GM23248 (cell line): ENCODE data around the gene CRYBB3. TPM values are rescaled to one million over a fixed set of nuclear protein-coding genes. Genes with fewer than 3 reads are reported as not detected.

ENCODE experiments used
- DNase-seq: peaks from one replicate; pipeline ENCODE4 v3.0.0-alpha.2; 2015
- H2AFZ ChIP-seq: fragments of 200-600 bp; sonication (generic); 2 replicates; pipeline ENCODE4 v1.6.1; 2016; ENCODE audit warnings: antibody characterized with exemption
- H3F3A ChIP-seq: fragments of 200-600 bp; sonication (generic); 2 replicates; pipeline ENCODE4 v1.6.1; 2016; ENCODE audit warnings: mild to moderate bottlenecking, antibody characterized with exemption, mixed run types; ENCODE audit not compliant: insufficient read depth
- H3K27ac ChIP-seq: fragments of 200-600 bp; sonication (generic); 2 replicates; pipeline ENCODE4 v1.5.1; 2016; ENCODE audit warnings: mild to moderate bottlenecking
- H3K27me3 ChIP-seq: fragments of 200-600 bp; sonication (generic); replicated peaks from 2 replicates; pipeline ENCODE4 v1.6.1; 2016; ENCODE audit warnings: mild to moderate bottlenecking; ENCODE audit not compliant: insufficient read depth
- H3K36me3 ChIP-seq: fragments of 200-600 bp; sonication (generic); 2 replicates; pipeline ENCODE4 v1.6.1; 2016; ENCODE audit warnings: low read depth, mild to moderate bottlenecking
- H3K4me1 ChIP-seq: fragments of 200-600 bp; sonication (generic); 2 replicates; pipeline ENCODE4 v1.6.1; 2016; ENCODE audit warnings: mild to moderate bottlenecking; ENCODE audit not compliant: insufficient read depth
- H3K4me2 ChIP-seq: fragments of 200-600 bp; sonication (generic); one replicate; pipeline ENCODE4 v1.6.1; 2016; ENCODE audit warnings: mild to moderate bottlenecking; ENCODE audit not compliant: unreplicated experiment
- H3K4me3 ChIP-seq: fragments of 200-600 bp; sonication (generic); 2 replicates; pipeline ENCODE4 v1.5.1; 2016; ENCODE audit warnings: mild to moderate bottlenecking
- H3K79me2 ChIP-seq: fragments of 200-600 bp; sonication (generic); 2 replicates; pipeline ENCODE4 v1.6.1; 2016; ENCODE audit warnings: mild to moderate bottlenecking; ENCODE audit not compliant: insufficient read depth
- H3K9ac ChIP-seq: fragments of 200-600 bp; sonication (generic); 2 replicates; pipeline ENCODE4 v1.6.1; 2016; ENCODE audit warnings: mild to moderate bottlenecking
- H3K9me2 ChIP-seq: fragments of 200-600 bp; sonication (generic); 2 replicates; pipeline ENCODE4 v1.6.1; 2016; ENCODE audit warnings: mixed run types, mild to moderate bottlenecking, moderate library complexity; ENCODE audit not compliant: insufficient read depth
- H3K9me3 ChIP-seq: fragments of 200-600 bp; sonication (generic); one replicate; pipeline ENCODE4 v1.6.1; 2017; ENCODE audit warnings: low read depth
- H4K20me1 ChIP-seq: fragments of 200-600 bp; sonication (generic); 2 replicates; pipeline ENCODE4 v1.6.0; 2016; ENCODE audit not compliant: insufficient read depth
- EZH2 ChIP-seq: fragments of 200-600 bp; sonication (generic); IDR thresholded peaks from 2 replicates; pipeline ENCODE4 v1.6.1; 2018; ENCODE audit warnings: antibody characterized with exemption, mild to moderate bottlenecking; ENCODE audit not compliant: insufficient read depth, poor library complexity, severe bottlenecking
- EZH2phosphoT487 ChIP-seq: fragments of 200-600 bp; sonication (generic); IDR thresholded peaks from 2 replicates; pipeline ENCODE4 v1.6.1; 2018; ENCODE audit warnings: antibody characterized with exemption, moderate library complexity, mild to moderate bottlenecking, low read depth; ENCODE audit not compliant: insufficient read depth
- WGBS, 2 experiments: methylation state at CpG; one replicate each; pipeline ENCODE4 v1.1.6; 2015 to 2017; ENCODE audit warnings: low lambda C conversion rate in 2 of 2, low coverage in 1 of 2; ENCODE audit errors: missing lambda C conversion rate in 2 of 2; 5-methylcytosine and 5-hydroxymethylcytosine counted together
- in situ Hi-C: fragments of 300-500 bp; cut with MboI; formaldehyde crosslinking; loops from 2 replicates; pipeline ENCODE4 v1.15.0; 2020
- polyA plus RNA-seq: library from polyadenylated mRNA; unstranded; fragments of >200 nt; fragmentation: Nextera tagmentation; extraction: Ambion mirVana; gene quantifications from 2 replicates; pipeline ENCODE4 v1.2.1, GENCODE V29; 2016
- total RNA-seq: library from RNA; depleted of rRNA; stranded (reverse); fragments of >200 nt; shearing (Covaris generic); gene quantifications from 2 replicates; pipeline ENCODE4 v1.2.3, GENCODE V29; 2014

CRYBB3 gene
- total and polyA plus RNA-seq, 2 experiments from 2014 or later = not detected

DNA sequence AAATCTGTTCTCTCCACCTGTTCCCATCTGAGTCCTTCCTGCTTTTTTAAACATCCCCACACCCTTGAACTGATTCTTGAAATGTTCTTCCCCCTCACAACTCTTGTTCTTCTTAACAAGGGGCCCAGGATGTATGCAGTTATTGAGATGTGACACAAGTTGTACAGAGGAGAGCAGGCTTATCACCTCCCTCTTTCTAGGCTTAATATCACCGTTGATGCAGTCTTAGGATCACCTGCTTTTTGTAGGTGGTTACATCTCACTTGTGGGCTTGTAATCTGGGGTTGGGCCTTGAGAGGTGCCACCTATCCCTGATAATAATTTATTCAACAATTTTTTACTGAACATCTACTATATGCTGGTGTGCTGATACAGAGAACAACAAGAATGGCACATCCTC, 6.2 kb downstream of the CRYBB3 start:
- Histone ChIP-seq H4K20me1 (no peaks in the 10 kb centered on the region), H3K9me2 (no peaks in the 10 kb centered on the region), H3K36me3 (no peaks in the 10 kb centered on the region), H3K9me3 (no peaks in the 10 kb centered on the region), H3F3A (no peaks in the 10 kb centered on the region), H3K79me2 (no peaks in the 10 kb centered on the region), H3K4me2 (no peak overlapping the region), H3K4me3 (no peak overlapping the region), H3K9ac (no peak overlapping the region), H3K27me3 (peaks cover 5% of the 10 kb centered on the region; the same call in 1 of the 2 replicates), H3K27ac (no peak overlapping the region), H3K4me1 (no peaks in the 10 kb centered on the region), H2AFZ (no peak overlapping the region)
- in situ Hi-C loops = loop anchor here (25.0 kb wide), 1 partner anchor 1131 kb away; no protein-coding TSS in a partner anchor
- WGBS, 2 experiments = 56 to 69% methylated on average over 1 of the region's 1 CpG
- no peak for DNase-seq
- no peak for TF ChIP-seq EZH2
- no peak for TF ChIP-seq EZH2phosphoT487

DNA sequence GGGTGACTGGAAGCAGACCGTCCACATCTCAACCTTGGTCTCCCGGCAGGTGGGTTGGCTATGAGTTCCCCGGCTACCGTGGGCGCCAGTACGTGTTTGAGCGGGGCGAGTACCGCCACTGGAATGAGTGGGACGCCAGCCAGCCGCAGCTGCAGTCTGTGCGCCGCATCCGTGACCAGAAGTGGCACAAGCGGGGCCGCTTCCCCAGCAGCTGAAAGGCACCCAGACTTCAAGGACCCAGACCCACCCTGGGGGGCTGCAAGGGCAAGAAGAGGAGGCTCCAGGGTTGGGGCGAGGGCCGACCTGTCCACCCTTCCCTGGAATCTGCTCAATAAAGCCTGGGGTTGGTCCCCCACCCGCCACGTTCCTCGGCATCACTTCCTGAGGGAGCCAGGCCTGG, 7.3 kb downstream of the CRYBB3 start:
- Histone ChIP-seq H3K27ac (no peak overlapping the region), H3K4me2 (no peak overlapping the region), H3F3A (no peaks in the 10 kb centered on the region), H3K4me3 (no peak overlapping the region), H4K20me1 (no peaks in the 10 kb centered on the region), H3K4me1 (no peaks in the 10 kb centered on the region), H3K27me3 (peaks cover 1% of the 10 kb centered on the region; the same call in 1 of the 2 replicates), H3K9me3 (no peaks in the 10 kb centered on the region), H3K36me3 (no peaks in the 10 kb centered on the region), H3K9me2 (no peaks in the 10 kb centered on the region), H3K9ac (no peak overlapping the region), H3K79me2 (no peaks in the 10 kb centered on the region), H2AFZ (no peak overlapping the region)
- in situ Hi-C loops = loop anchor here (25.0 kb wide), 1 partner anchor 1130 kb away; no protein-coding TSS in a partner anchor
- WGBS, 2 experiments = 62 to 78% methylated on average over 11 to 15 of the region's 21 CpGs
- TF ChIP-seq EZH2phosphoT487 (no peak), EZH2 (no peak)
- no peak for DNase-seq

DNA sequence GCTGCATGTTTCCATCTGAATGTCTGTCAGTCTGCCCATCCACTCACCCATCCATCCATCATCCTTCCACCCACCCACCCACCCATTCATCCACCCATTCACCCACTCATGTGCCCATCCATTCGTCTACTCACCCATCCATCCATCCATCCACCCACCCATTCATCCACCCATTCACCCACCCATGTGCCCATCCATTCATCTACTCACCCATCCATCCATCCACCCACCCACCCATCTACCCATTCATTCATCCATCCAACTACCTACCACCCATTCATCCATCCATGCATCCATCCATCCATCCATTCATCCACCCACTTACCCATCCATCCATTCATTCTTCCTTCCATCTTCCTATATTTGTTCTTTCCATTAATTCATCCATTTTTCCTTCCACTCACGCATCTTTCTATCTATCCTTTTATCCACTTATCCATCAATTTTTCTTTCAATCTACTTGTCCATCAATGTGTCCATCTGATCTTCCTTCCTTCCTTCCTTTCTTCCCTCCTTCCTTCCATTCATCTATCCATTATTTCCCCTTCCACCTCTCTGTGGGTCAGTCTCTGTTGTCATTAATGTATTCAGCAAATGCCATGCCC, 8.0 kb downstream of the CRYBB3 start:
- no peaks in the 10 kb centered on the region for H4K20me1 ChIP-seq
- in situ Hi-C loops = loop anchor here (25.0 kb wide), 1 partner anchor 1130 kb away; no protein-coding TSS in a partner anchor
- H3K9me2 ChIP-seq = no peaks in the 10 kb centered on the region
- H3K4me2 ChIP-seq = no peak overlapping the region
- H3K79me2 ChIP-seq = no peaks in the 10 kb centered on the region
- no peak overlapping the region for H3K27ac ChIP-seq
- H3K9ac ChIP-seq = no peak overlapping the region
- DNase-seq = no peak
- no peaks in the 10 kb centered on the region for H3K36me3 ChIP-seq
- H3F3A ChIP-seq = no peaks in the 10 kb centered on the region
- H3K4me3 ChIP-seq = no peak overlapping the region
- H3K4me1 ChIP-seq = no peaks in the 10 kb centered on the region
- no peaks in the 10 kb centered on the region for H3K9me3 ChIP-seq
- H2AFZ ChIP-seq = no peak overlapping the region
- WGBS, 2 experiments = 0 to 21% methylated on average over 1 of the region's 2 CpGs
- TF ChIP-seq EZH2 (no peak), EZH2phosphoT487 (no peak)
- H3K27me3 ChIP-seq = no peaks in the 10 kb centered on the region

DNA sequence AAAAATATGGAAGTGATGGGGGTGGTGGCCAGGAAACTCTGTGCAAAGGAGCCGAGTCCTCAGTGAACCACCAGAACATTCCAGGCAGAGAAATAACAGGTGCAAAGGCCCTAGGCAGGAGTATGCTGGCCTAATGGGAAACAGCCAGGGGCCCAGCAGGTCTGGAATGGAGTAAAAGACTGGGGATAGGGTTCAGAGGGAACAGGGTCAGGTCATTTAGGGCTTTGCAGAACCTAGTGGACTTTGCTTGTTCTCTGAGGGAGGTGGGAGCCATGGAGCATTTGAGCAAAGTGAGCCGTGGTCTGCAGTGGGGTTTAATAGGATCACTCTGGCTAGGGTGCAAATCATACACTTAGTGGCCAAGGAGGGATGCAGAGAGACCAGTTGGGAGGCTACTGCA, 8.7 kb downstream of the CRYBB3 start:
- no peak for DNase-seq
- no peak overlapping the region for H3K4me2 ChIP-seq
- 27 to 29% methylated on average over 2 of the region's 2 CpGs for WGBS, 2 experiments
- H4K20me1 ChIP-seq = no peaks in the 10 kb centered on the region
- no peak for TF ChIP-seq EZH2
- no peak for TF ChIP-seq EZH2phosphoT487
- H3K27me3 ChIP-seq = no peaks in the 10 kb centered on the region
- H2AFZ ChIP-seq = no peak overlapping the region
- no peaks in the 10 kb centered on the region for H3K79me2 ChIP-seq
- H3K9ac ChIP-seq = no peak overlapping the region
- no peaks in the 10 kb centered on the region for H3K9me3 ChIP-seq
- no peak overlapping the region for H3K4me3 ChIP-seq
- H3K36me3 ChIP-seq = no peaks in the 10 kb centered on the region
- no peaks in the 10 kb centered on the region for H3K4me1 ChIP-seq
- no peaks in the 10 kb centered on the region for H3F3A ChIP-seq
- no peak overlapping the region for H3K27ac ChIP-seq
- in situ Hi-C loops = loop anchor here (25.0 kb wide), 1 partner anchor 1129 kb away; no protein-coding TSS in a partner anchor
- H3K9me2 ChIP-seq = no peaks in the 10 kb centered on the region
